Breast epithelium (tissue), 4 donors: ENCODE measurements around the gene LBX2. TPM values are rescaled to one million over a fixed set of nuclear protein-coding genes. Genes with fewer than 3 reads are reported as not detected.

Experiments used
- DNase-seq, 2 donors: peaks; one replicate each; pipeline ENCODE4 v3.0.0-alpha.2; 2019; ENCODE audit warnings: low spot score in 2 of 2
- H3K27ac ChIP-seq, 2 donors: fragments of 200-600 bp; sonication (generic) in 1 of 2; one replicate each; pipeline ENCODE4 v1.5.1; 2016 to 2019; ENCODE audit warnings: mild to moderate bottlenecking in 1 of 2
- H3K27me3 ChIP-seq, 2 donors: fragments of 200-600 bp; sonication (generic) in 1 of 2; one replicate each; pipeline versions ENCODE4 v1.5.1 to v1.6.0; 2017 to 2019; ENCODE audit warnings: control low read depth in 1 of 2, mild to moderate bottlenecking in 1 of 2
- H3K36me3 ChIP-seq: fragments of 200-600 bp; one replicate; pipeline ENCODE4 v1.5.1; 2019
- H3K4me1 ChIP-seq, 2 donors: fragments of 200-600 bp; sonication (generic); one replicate each; pipeline ENCODE4 v1.5.1; 2016 to 2019; ENCODE audit warnings: control low read depth in 1 of 2
- H3K4me3 ChIP-seq, 3 donors: fragments of 200-600 bp; sonication (generic); 1 replicate in 2 of 3; 2 replicates in 1 of 3; pipeline ENCODE4 v1.5.1; 2016 to 2019; ENCODE audit warnings: mild to moderate bottlenecking in 3 of 3, moderate library complexity in 2 of 3
- H3K9me3 ChIP-seq, 2 donors: fragments of 200-600 bp; sonication (generic) in 1 of 2; one replicate each; pipeline ENCODE4 v1.5.1; 2016 to 2019; ENCODE audit warnings: control low read depth in 1 of 2
- POLR2A ChIP-seq: fragments of 450-650 bp; IDR thresholded peaks from one replicate; pipeline ENCODE4 v1.6.1; 2016; ENCODE audit warnings: antibody characterized with exemption, mild to moderate bottlenecking, moderate library complexity
- POLR2AphosphoS5 ChIP-seq, 3 donors: sonication (generic); formaldehyde crosslinking; IDR thresholded peaks; one replicate each; pipeline ENCODE4 v1.6.1; 2017; ENCODE audit warnings: antibody characterized with exemption in 3 of 3
- intact Hi-C: fragments of 100-400 bp; cut with DNase I; formaldehyde crosslinking; loops from one replicate; pipeline ENCODE4 v1.15.1; 2023; ENCODE audit warnings: low total_unique reads
- total RNA-seq, 3 donors: library from RNA; depleted of rRNA; stranded (reverse); fragments of >200 nt; gene quantifications; one replicate each; pipeline ENCODE4 v1.1.0, GENCODE V29; 2016
- TF ChIP-seq, protein P1 (sequence below), 3 donors: fragments of 450-650 bp; IDR thresholded peaks; one replicate each; pipeline ENCODE4 v1.5.1; 2016 to 2017; ENCODE audit warnings: antibody characterized with exemption in 3 of 3, mild to moderate bottlenecking in 3 of 3, moderate library complexity in 3 of 3

Gene LBX2
- total RNA-seq, 3 donors from 2014 or later = 0.29 to 4.6 (median 1.3) TPM

DNA sequence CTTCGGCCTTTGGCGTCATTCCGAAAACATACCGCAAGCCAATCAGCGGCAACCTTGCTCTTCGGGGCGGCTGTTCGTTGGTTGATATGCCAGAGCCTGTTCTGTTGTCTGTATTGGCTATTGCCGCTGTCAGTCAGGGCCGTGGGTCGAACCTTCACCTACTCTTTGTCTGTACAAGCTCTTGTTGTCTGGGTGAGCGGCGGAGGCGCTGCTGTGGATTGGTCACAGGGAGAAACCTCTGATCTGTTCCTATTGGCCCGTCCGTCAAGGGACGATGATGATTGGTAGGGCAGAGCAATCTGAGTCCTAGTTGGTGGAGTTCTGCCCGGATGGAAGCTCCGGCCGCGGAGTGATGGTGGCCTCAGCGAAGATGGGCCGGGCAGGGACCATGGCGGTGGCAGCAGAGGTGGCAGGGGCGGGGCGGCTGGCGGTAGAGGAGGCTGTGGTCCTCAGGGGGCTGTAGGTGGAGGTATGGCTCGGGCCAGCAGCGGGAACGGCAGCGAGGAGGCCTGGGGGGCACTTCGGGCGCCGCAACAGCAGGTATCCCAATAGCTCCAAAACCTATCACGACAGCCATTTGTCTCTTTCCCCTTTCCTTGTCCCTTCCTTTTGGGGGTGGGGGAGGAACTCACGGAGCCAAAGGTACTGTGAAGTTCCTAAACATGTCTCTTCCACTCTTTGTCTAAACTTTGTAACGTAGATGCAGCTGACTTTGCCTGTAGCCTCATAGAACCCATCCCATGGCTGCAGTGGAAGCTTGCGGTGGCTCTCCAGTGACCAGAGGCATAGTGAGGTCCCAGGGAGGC is 41.1 kb downstream of the LBX2 start, which contains the start of gene WBP1:
TSS of gene WBP1 (plus strand) at position 307 of the 806 bp plus-strand sequence. CDS start at position 472, 165 bp downstream.
- H3K36me3 ChIP-seq = no peaks in the 10 kb centered on the region
- peak; percentile 99 to 100 for DNase-seq
- H3K4me3 ChIP-seq = peak within 1 kb of the TSS; percentile 69 to 87 (median 71)
- H3K27ac ChIP-seq = peak within 1 kb of the TSS; percentile 98 to 99
- no peaks in the 10 kb centered on the region for H3K27me3 ChIP-seq
- peaks cover 9 to 16% of the 10 kb centered on the region in 2 donors for H3K4me1 ChIP-seq
- H3K9me3 ChIP-seq = no peaks in the 10 kb centered on the region
- intact Hi-C loops = no loop called here
- TF ChIP-seq POLR2AphosphoS5 (IDR thresholded peaks at IDR 0.05) = peak in 2 of 3 donors; percentile 30 to 45
- TF ChIP-seq POLR2A = peak; percentile 11
- TF ChIP-seq, protein P1, sequence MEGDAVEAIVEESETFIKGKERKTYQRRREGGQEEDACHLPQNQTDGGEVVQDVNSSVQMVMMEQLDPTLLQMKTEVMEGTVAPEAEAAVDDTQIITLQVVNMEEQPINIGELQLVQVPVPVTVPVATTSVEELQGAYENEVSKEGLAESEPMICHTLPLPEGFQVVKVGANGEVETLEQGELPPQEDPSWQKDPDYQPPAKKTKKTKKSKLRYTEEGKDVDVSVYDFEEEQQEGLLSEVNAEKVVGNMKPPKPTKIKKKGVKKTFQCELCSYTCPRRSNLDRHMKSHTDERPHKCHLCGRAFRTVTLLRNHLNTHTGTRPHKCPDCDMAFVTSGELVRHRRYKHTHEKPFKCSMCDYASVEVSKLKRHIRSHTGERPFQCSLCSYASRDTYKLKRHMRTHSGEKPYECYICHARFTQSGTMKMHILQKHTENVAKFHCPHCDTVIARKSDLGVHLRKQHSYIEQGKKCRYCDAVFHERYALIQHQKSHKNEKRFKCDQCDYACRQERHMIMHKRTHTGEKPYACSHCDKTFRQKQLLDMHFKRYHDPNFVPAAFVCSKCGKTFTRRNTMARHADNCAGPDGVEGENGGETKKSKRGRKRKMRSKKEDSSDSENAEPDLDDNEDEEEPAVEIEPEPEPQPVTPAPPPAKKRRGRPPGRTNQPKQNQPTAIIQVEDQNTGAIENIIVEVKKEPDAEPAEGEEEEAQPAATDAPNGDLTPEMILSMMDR (IDR thresholded peaks at IDR 0.05) = no peak

DNA sequence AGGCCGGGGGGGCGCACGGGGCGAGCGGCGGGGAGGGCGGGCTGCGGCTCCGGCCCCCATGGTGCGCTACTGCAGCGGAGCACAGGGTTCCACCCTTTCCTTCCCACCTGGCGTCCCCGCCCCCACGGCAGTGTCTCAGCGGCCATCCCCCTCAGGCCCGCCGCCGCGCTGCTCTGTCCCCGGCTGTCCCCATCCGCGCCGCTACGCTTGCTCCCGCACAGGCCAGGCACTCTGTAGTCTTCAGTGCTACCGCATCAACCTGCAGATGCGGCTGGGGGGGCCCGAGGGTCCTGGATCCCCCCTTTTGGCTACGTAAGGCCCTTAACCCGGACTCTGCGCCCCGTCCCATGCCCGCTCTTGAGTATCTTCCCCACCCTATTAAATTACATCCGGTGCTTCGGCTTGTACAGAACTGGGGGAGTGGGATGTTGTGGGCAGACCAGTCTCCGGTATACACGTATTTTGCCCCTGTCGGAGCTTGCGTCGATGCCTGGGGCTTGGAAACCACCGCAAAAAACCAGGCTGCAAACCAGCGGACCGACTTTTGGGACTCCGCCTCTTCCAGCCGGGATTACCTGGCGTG is 41.8 kb downstream of the LBX2 start:
- TF ChIP-seq POLR2A (peak; percentile 80), POLR2AphosphoS5 (IDR thresholded peaks at IDR 0.05) (peak in 2 of 3 donors; percentile 72 to 83)
- TF ChIP-seq, protein P1 (IDR thresholded peaks at IDR 0.05) = peak in 1 of 3 donors; percentile 13
- intact Hi-C loops = no loop called here
- no peaks in the 10 kb centered on the region for H3K36me3 ChIP-seq
- H3K9me3 ChIP-seq = no peaks in the 10 kb centered on the region
- peak; percentile 62 to 78 for DNase-seq
- H3K4me1 ChIP-seq = peaks cover 9 to 16% of the 10 kb centered on the region in 2 donors
- no peaks in the 10 kb centered on the region for H3K27me3 ChIP-seq
- H3K4me3 ChIP-seq = peak overlapping the region; percentile 69 to 87 (median 71)
- H3K27ac ChIP-seq = peak overlapping the region; percentile 98 to 99

DNA sequence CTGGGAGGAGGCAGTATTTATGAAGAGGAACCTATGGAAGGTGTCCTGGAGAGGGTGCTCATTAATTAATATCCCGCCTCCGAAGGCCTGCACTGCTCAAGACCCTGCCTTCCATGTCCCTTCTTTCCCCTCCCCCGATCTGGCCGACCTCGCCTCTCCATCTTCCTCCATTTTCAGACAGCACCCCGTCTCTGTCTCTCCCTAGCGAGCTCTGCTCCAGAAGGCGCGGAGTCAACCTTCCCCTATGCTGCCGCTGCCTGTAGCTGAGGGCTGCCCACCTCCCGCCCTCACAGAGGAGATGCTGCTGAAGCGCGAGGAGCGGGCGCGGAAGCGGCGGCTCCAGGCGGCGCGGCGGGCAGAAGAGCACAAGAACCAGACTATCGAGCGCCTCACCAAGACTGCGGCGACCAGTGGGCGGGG is 42.3 kb downstream of the LBX2 start:
- Histone ChIP-seq H3K36me3 (no peaks in the 10 kb centered on the region), H3K4me3 (peak overlapping the region; percentile 69 to 87 (median 71)), H3K9me3 (no peaks in the 10 kb centered on the region), H3K27me3 (no peaks in the 10 kb centered on the region), H3K27ac (peak overlapping the region; percentile 98 to 99), H3K4me1 (peaks cover 9 to 16% of the 10 kb centered on the region in 2 donors)
- TF ChIP-seq POLR2A (no peak), POLR2AphosphoS5 (IDR thresholded peaks at IDR 0.05) (no peak)
- TF ChIP-seq, protein P1 (IDR thresholded peaks at IDR 0.05) = no peak
- intact Hi-C loops = no loop called here
- DNase-seq = no peak

DNA sequence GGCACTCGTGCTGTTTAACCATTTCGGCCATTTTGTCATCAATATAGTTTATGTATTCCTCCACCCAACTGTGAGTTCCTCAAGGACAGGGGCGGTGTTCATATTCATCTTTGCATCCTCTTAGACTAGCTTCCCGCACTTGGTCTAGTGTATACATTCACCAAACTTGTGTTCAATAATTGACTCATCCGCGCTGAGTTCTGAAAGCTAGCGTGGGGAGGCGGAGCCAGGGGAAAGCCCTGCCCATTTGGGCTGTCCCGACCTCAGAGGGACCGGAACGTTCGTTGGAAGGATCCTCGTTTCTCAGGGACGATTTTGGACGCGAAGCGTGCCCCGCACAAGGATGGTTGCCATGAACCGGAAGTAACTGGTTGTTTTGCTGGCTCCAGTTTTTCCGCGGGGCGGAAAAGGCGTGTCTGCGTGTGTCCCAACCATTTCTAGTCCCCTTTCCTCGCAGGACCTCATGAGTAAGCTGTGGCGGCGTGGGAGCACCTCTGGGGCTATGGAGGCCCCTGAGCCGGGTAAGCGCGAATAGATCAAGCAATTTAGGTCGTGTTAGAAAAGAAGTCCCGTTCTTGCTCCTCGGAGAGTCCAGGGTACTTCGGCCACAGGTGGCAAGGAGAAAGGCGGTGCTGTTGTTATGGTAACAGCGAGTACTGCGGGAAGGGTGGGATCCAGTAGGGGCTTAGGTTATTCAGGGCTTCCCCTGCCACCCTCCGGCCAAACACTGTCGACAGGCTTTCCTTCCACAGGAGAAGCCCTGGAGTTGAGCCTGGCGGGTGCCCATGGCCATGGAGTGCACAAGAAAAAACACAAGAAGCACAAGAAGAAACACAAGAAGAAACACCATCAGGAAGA is 44.5 kb downstream of the LBX2 start, which contains the start of gene INO80B:
TSS of gene INO80B (plus strand) at position 434 of the 858 bp plus-strand sequence. CDS start at position 464, 30 bp downstream.
- Histone ChIP-seq H3K27ac (peak within 1 kb of the TSS; percentile 62 to 98), H3K36me3 (no peaks in the 10 kb centered on the region), H3K9me3 (no peaks in the 10 kb centered on the region), H3K27me3 (no peaks in the 10 kb centered on the region), H3K4me1 (peaks cover 9 to 16% of the 10 kb centered on the region in 2 donors), H3K4me3 (peak within 1 kb of the TSS; percentile 66 to 77 (median 70))
- peak; percentile 95 to 96 for DNase-seq
- intact Hi-C loops = no loop called here
- TF ChIP-seq POLR2A (no peak), POLR2AphosphoS5 (IDR thresholded peaks at IDR 0.05) (peak; percentile 90 to 98 (median 94))

DNA sequence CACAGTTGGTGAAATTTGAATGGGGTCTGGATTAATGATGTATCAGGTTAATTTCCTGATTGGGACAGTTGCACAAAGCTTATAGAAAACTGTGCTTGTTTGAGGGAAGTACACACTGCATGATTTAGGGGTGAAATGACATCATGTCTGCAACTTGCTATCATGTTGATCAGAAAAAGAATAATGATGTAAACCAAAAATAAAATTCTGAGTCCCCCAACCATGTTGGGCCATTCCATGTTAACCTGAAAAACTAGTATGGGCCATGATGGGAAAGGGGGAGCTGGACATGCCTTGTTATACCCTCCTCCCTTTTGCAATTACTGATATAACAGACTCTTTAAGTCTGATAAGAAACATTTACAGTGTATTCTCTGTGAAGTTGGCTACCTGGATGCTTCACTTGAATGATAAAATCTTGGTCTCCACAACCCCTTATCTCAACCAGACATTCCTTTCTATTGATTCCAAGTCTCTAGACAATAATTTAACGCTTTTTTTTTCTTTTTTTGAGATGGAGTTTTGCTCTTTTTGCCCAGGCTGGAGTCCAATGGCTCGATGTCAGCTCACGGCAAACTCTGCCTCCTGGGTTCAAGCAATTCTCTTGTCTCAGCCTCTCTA is 48.7 kb downstream of the LBX2 start:
- TF ChIP-seq POLR2A = no peak
- TF ChIP-seq POLR2AphosphoS5 (IDR thresholded peaks at IDR 0.05) = no peak
- TF ChIP-seq, protein P1 (IDR thresholded peaks at IDR 0.05) = no peak
- no peak overlapping the region for H3K4me3 ChIP-seq
- no peaks in the 10 kb centered on the region for H3K9me3 ChIP-seq
- intact Hi-C loops = no loop called here
- no peaks in the 10 kb centered on the region for H3K27me3 ChIP-seq
- DNase-seq = no peak
- peaks cover 0 to 4% of the 10 kb centered on the region in 2 donors for H3K4me1 ChIP-seq
- no peak overlapping the region for H3K27ac ChIP-seq
- H3K36me3 ChIP-seq = no peaks in the 10 kb centered on the region
